H1 (cell line): Measurements from ENCODE around the gene TJP2. TPM values are rescaled to one million over a fixed set of nuclear protein-coding genes. Genes with fewer than 3 reads are reported as not detected.

Experiments used
- CTCF ChIA-PET: fragments of 300-600 bp; sonication (Branson Sonifier 250); formaldehyde crosslinking; loops from one replicate; lab custom pipeline; 2021; ENCODE audit not compliant: partially characterized antibody; lab: Charles Lee
- POLR2A ChIA-PET: fragments of 300-600 bp; sonication (Branson Sonifier 250); formaldehyde crosslinking; loops from one replicate; lab custom pipeline; 2021; ENCODE audit warnings: inconsistent platforms; ENCODE audit not compliant: partially characterized antibody; lab: Charles Lee
- DNase-seq, 2 experiments: peaks; one replicate each; pipeline versions ENCODE4 v3.0.0 to v3.0.0-alpha.2; 2010 to 2022; ENCODE audit warnings: low spot score in 2 of 2, low read depth in 1 of 2, mixed read lengths in 1 of 2
- FAIRE-seq: peaks from 2 replicates; lab custom pipeline; 2011; peaks lifted over from hg19 to GRCh38; lab: Jason Lieb, UNC
- H2AFZ ChIP-seq: 2 replicates; pipeline ENCODE4 v1.8.1; 2012; ENCODE audit warnings: low read length, inconsistent platforms
- H2AK5ac ChIP-seq: 2 replicates; pipeline ENCODE4 v1.6.1; 2013; ENCODE audit warnings: low read depth, low read length
- H2BK120ac ChIP-seq: replicated peaks from 2 replicates; pipeline ENCODE3; 2013; ENCODE audit warnings: low read depth, low read length, inconsistent platforms
- H2BK12ac ChIP-seq: 2 replicates; pipeline ENCODE4 v1.6.1; 2013; ENCODE audit warnings: low read depth, low read length
- H2BK15ac ChIP-seq: 2 replicates; pipeline ENCODE4 v1.6.1; 2013; ENCODE audit warnings: low read length
- H2BK20ac ChIP-seq: 2 replicates; pipeline ENCODE4 v1.6.1; 2013; ENCODE audit warnings: low read length
- H2BK5ac ChIP-seq: 2 replicates; pipeline ENCODE4 v1.6.1; 2013; ENCODE audit warnings: low read depth, low read length
- H3K14ac ChIP-seq: 2 replicates; pipeline ENCODE4 v1.6.1; 2013; ENCODE audit warnings: inconsistent platforms; ENCODE audit not compliant: insufficient read length
- H3K18ac ChIP-seq: 2 replicates; pipeline ENCODE4 v1.6.1; 2013; ENCODE audit warnings: low read length; ENCODE audit errors: extremely low read depth
- H3K23ac ChIP-seq: 2 replicates; pipeline ENCODE4 v1.6.1; 2013; ENCODE audit warnings: inconsistent platforms; ENCODE audit not compliant: insufficient read length
- H3K23me2 ChIP-seq: 2 replicates; pipeline ENCODE4 v1.6.1; 2013; ENCODE audit warnings: low read depth, low read length
- H3K27ac ChIP-seq: 2 replicates; pipeline ENCODE4 v1.6.1; 2011; ENCODE audit warnings: low read depth, low read length, inconsistent platforms
- H3K27me3 ChIP-seq, 4 experiments: replicated peaks in 1 of 4; 1 replicate in 1 of 4; 2 replicates in 3 of 4; pipeline versions ENCODE4 v1.6.1 to v1.8.1; 2011 to 2013; ENCODE audit warnings: low read length in 3 of 4, mild to moderate bottlenecking in 3 of 4, inconsistent platforms in 2 of 4, mixed read lengths in 2 of 4, moderate library complexity in 1 of 4; ENCODE audit not compliant: control insufficient read depth in 3 of 4, insufficient read depth in 3 of 4; ENCODE audit errors: extremely low read depth in 1 of 4
- H3K36me3 ChIP-seq, 4 experiments: 2 replicates each; pipeline versions ENCODE4 v1.6.1 to v1.8.1; 2011 to 2013; ENCODE audit warnings: mild to moderate bottlenecking in 4 of 4, low read length in 3 of 4, moderate library complexity in 2 of 4, control low read depth in 1 of 4, inconsistent platforms in 1 of 4; ENCODE audit not compliant: insufficient read depth in 4 of 4, control insufficient read depth in 2 of 4
- H3K4ac ChIP-seq: replicated peaks from 2 replicates; pipeline ENCODE3; 2013; ENCODE audit warnings: low read length, low read depth, mixed read lengths, inconsistent platforms; ENCODE audit not compliant: insufficient read length
- H3K4me1 ChIP-seq, 4 experiments: replicated peaks in 1 of 4; 1 replicate in 1 of 4; 2 replicates in 3 of 4; pipeline versions ENCODE4 v1.6.1 to v1.8.1; 2011 to 2013; ENCODE audit warnings: low read length in 3 of 4, inconsistent platforms in 2 of 4, mixed read lengths in 1 of 4; ENCODE audit not compliant: insufficient read depth in 4 of 4, control insufficient read depth in 3 of 4
- H3K4me2 ChIP-seq, 2 experiments: 2 replicates each; pipeline versions ENCODE4 v1.6.1 to v1.8.1; 2011 to 2013; ENCODE audit warnings: low read depth in 2 of 2, low read length in 2 of 2, control low read depth in 1 of 2, inconsistent platforms in 1 of 2, mild to moderate bottlenecking in 1 of 2; ENCODE audit not compliant: insufficient read depth in 1 of 2
- H3K4me3 ChIP-seq, 4 experiments: fragments of 200-600, 300-600 bp in 1 of 4; sonication (generic), shearing (Covaris generic), sonication (Bioruptor Twin) in 1 of 4; 2 replicates each; pipeline versions ENCODE4 v1.5.1 to v1.8.1; 2011 to 2016; ENCODE audit warnings: low read length in 4 of 4, low read depth in 3 of 4, control low read depth in 2 of 4, inconsistent platforms in 2 of 4, mild to moderate bottlenecking in 2 of 4, mixed read lengths in 1 of 4, moderate library complexity in 1 of 4; ENCODE audit not compliant: insufficient read depth in 2 of 4; ENCODE audit errors: extremely low read depth in 1 of 4
- H3K56ac ChIP-seq: replicated peaks from 2 replicates; pipeline ENCODE3; 2013; ENCODE audit warnings: low read depth, mild to moderate bottlenecking, mixed read lengths, low read length, inconsistent platforms; ENCODE audit not compliant: insufficient read length
- H3K79me1 ChIP-seq: 2 replicates; pipeline ENCODE4 v1.6.1; 2013; ENCODE audit warnings: low read depth, low read length, control low read depth
- H3K79me2 ChIP-seq, 2 experiments: 2 replicates each; pipeline versions ENCODE4 v1.6.1 to v1.8.1; 2012 to 2013; ENCODE audit warnings: low read length in 2 of 2, mild to moderate bottlenecking in 2 of 2, inconsistent platforms in 1 of 2; ENCODE audit not compliant: insufficient read depth in 2 of 2, control insufficient read depth in 1 of 2
- H3K9ac ChIP-seq, 4 experiments: replicated peaks in 1 of 4; 1 replicate in 1 of 4; 2 replicates in 3 of 4; pipeline versions ENCODE4 v1.6.1 to v1.8.1; 2011 to 2013; ENCODE audit warnings: low read depth in 3 of 4, low read length in 3 of 4, control low read depth in 2 of 4, mild to moderate bottlenecking in 2 of 4, moderate library complexity in 2 of 4, inconsistent platforms in 1 of 4; ENCODE audit errors: extremely low read depth in 1 of 4
- H3K9me3 ChIP-seq, 2 experiments: 2 replicates each; pipeline versions ENCODE4 v1.6.1 to v1.8.1; 2012 to 2013; ENCODE audit warnings: mild to moderate bottlenecking in 2 of 2, moderate library complexity in 2 of 2, control low read depth in 1 of 2, inconsistent platforms in 1 of 2, low read depth in 1 of 2, low read length in 1 of 2, mixed read lengths in 1 of 2; ENCODE audit not compliant: insufficient read depth in 2 of 2
- H4K20me1 ChIP-seq, 2 experiments: replicated peaks in 1 of 2; 2 replicates each; pipeline versions ENCODE3 to v1.8.1; 2011 to 2013; ENCODE audit warnings: inconsistent platforms in 2 of 2, low read length in 2 of 2, mild to moderate bottlenecking in 1 of 2; ENCODE audit not compliant: insufficient read depth in 2 of 2, control insufficient read depth in 1 of 2
- H4K5ac ChIP-seq: 2 replicates; pipeline ENCODE4 v1.6.1; 2013; ENCODE audit warnings: low read length, low read depth, mixed read lengths, inconsistent platforms; ENCODE audit not compliant: insufficient read length
- H4K8ac ChIP-seq: 2 replicates; pipeline ENCODE4 v1.8.0; 2013; ENCODE audit warnings: mild to moderate bottlenecking, moderate library complexity, low read length, inconsistent platforms; ENCODE audit not compliant: insufficient read depth; ENCODE audit errors: extremely low read depth
- H4K91ac ChIP-seq: replicated peaks from 2 replicates; pipeline ENCODE3; 2013; ENCODE audit warnings: low read length, mixed read lengths, inconsistent platforms; ENCODE audit not compliant: insufficient read length
- BCL11A ChIP-seq, 2 experiments: IDR thresholded peaks; one replicate each; pipeline ENCODE4 v1.6.1; 2011; ENCODE audit warnings: low read depth in 2 of 2, low read length in 2 of 2, mild to moderate bottlenecking in 2 of 2
- POLR2A ChIP-seq, 2 experiments: IDR thresholded peaks; 1 replicate in 1 of 2; 2 replicates in 1 of 2; pipeline ENCODE4 v1.6.1; 2011; ENCODE audit warnings: low read depth in 2 of 2, low read length in 2 of 2, mild to moderate bottlenecking in 2 of 2; ENCODE audit errors: control extremely low read depth in 1 of 2
- SIX5 ChIP-seq: IDR thresholded peaks from 2 replicates; pipeline ENCODE4 v1.6.1; 2011; ENCODE audit warnings: mild to moderate bottlenecking, low read depth, low read length
- SP1 ChIP-seq: IDR thresholded peaks from 2 replicates; pipeline ENCODE4 v1.6.1; 2011; ENCODE audit warnings: low read depth, low read length
- TAF1 ChIP-seq: IDR thresholded peaks from 2 replicates; pipeline ENCODE4 v1.6.1; 2011; ENCODE audit warnings: mild to moderate bottlenecking, low read depth, low read length
- TAF7 ChIP-seq: optimal IDR thresholded peaks from 2 replicates; pipeline ENCODE3; 2011; ENCODE audit warnings: low read depth, mild to moderate bottlenecking, inconsistent platforms, low read length, moderate library complexity, borderline replicate concordance
- TCF12 ChIP-seq: IDR thresholded peaks from 2 replicates; pipeline ENCODE4 v1.6.1; 2011; ENCODE audit warnings: low read depth, mild to moderate bottlenecking, low read length
- YY1 ChIP-seq: IDR thresholded peaks from 2 replicates; pipeline ENCODE4 v1.6.1; 2011; ENCODE audit warnings: low read depth, mild to moderate bottlenecking, low read length
- ZNF274 ChIP-seq: IDR thresholded peaks from 2 replicates; pipeline ENCODE4 v1.7.0; 2012; ENCODE audit warnings: low read length, borderline replicate concordance; ENCODE audit errors: extremely low read depth
- WGBS, 2 experiments: shearing (Covaris generic) in 1 of 2; methylation state at CpG; one replicate each; pipeline versions ENCODE4 v1.1.6 to v1.1.7; 2013 to 2015; ENCODE audit warnings: low lambda C conversion rate in 2 of 2, mixed read lengths in 2 of 2, inconsistent platforms in 1 of 2, low coverage in 1 of 2, missing lambda C conversion rate in 1 of 2; ENCODE audit not compliant: insufficient replicate concordance in 2 of 2, insufficient coverage in 1 of 2, insufficient read length in 1 of 2; ENCODE audit errors: extremely low coverage in 1 of 2, missing lambda C conversion rate in 1 of 2; 5-methylcytosine and 5-hydroxymethylcytosine counted together
- polyA plus RNA-seq, 7 experiments: library from polyadenylated mRNA; depleted of rRNA in 3 of 7; stranded (reverse) in 5 of 7; unstranded in 2 of 7; fragments of >200 nt in 5 of 7; fragments of 200-250 nt in 2 of 7; gene quantifications; 1 replicate in 5 of 7; 2 replicates in 1 of 7; 4 replicates in 1 of 7; pipeline versions ENCODE4 v1.2.1 to v1.2.3, GENCODE V29; 2011 to 2013; ENCODE audit warnings: missing spikeins in 2 of 7, mixed read lengths in 2 of 7
- total RNA-seq: library from RNA; stranded (reverse); fragmentation: NEBNext Ultra II Directional; extraction: Animal tissue kit (Norgen Biotek cat#: 25700); gene quantifications from 2 replicates; pipeline ENCODE4 v1.2.1, GENCODE V29; 2021
- TF ChIP-seq, protein P1 (sequence below): IDR thresholded peaks from 2 replicates; pipeline ENCODE4 v1.6.1; 2011; ENCODE audit warnings: low read depth, mild to moderate bottlenecking, low read length; ENCODE audit not compliant: insufficient read depth
- TF ChIP-seq, protein P2 (sequence below), 3 experiments: IDR thresholded peaks; 1 replicate in 2 of 3; 2 replicates in 1 of 3; pipeline versions ENCODE4 v1.5.1 to v1.6.1; 2011; ENCODE audit warnings: low read length in 3 of 3, mild to moderate bottlenecking in 3 of 3, inconsistent platforms in 2 of 3, low read depth in 1 of 3, moderate library complexity in 1 of 3; ENCODE audit not compliant: insufficient read depth in 1 of 3; ENCODE audit errors: control extremely low read depth in 1 of 3

TJP2 gene
- total and polyA plus RNA-seq, 2 of the 8 experiments (the other 6 are each of a cell fraction or from before 2014, with no cell fraction given): 54.9 to 137 TPM

- no peaks in the 10 kb centered on the region for H3K79me1 ChIP-seq
- FAIRE-seq: no peak
- H3K23ac ChIP-seq: no peak overlapping the region
- no peaks in the 10 kb centered on the region for H3K9me3 ChIP-seq
- H3K23me2 ChIP-seq: no peaks in the 10 kb centered on the region
- no peak overlapping the region for H3K14ac ChIP-seq
- ChIA-PET CTCF (interaction anchor here (0.8 kb wide), 1 partner anchor 16 kb away, joined by 3 read pairs; no protein-coding TSS in a partner anchor), POLR2A (no interaction called here)
- H3K4me3 ChIP-seq: no peak overlapping the region
- H3K9ac ChIP-seq: no peak overlapping the region
- H3K27me3 ChIP-seq: no peaks in the 10 kb centered on the region
- no peak overlapping the region for H4K8ac ChIP-seq
- no peak overlapping the region for H3K4ac ChIP-seq
- no peak overlapping the region for H2BK15ac ChIP-seq
- whole genome bisulfite sequencing, 2 experiments: 93% methylated on average over 3 of the region's 3 CpGs; no CpG with 5 or more reads in 1 of the 2 experiments
- H4K91ac ChIP-seq: no peak overlapping the region
- 0 out of 7 replicates have a peak, but pooled peaks cover 0 to 2% (median 0%) of the 10 kb centered on the region in 4 experiments for H3K4me1 ChIP-seq
- H2BK120ac ChIP-seq: no peak overlapping the region
- H2BK5ac ChIP-seq: no peak overlapping the region
- peaks cover 0 to 1% of the 10 kb centered on the region in 2 experiments for H4K20me1 ChIP-seq
- H2AFZ ChIP-seq: no peak overlapping the region
- H2BK12ac ChIP-seq: no peak overlapping the region
- no peak overlapping the region for H3K56ac ChIP-seq
- H3K4me2 ChIP-seq: no peak overlapping the region
- H3K79me2 ChIP-seq: no peaks in the 10 kb centered on the region
- no peak overlapping the region for H4K5ac ChIP-seq
- peaks cover 2 to 32% (median 13%) of the 10 kb centered on the region in 4 experiments; a peak in 6 of 8 replicates for H3K36me3 ChIP-seq
- H2AK5ac ChIP-seq: no peak overlapping the region
- no peak overlapping the region for H3K18ac ChIP-seq
- no peak for DNase-seq
- no peak overlapping the region for H3K27ac ChIP-seq
- H2BK20ac ChIP-seq: no peak overlapping the region
- TF ChIP-seq POLR2A (IDR thresholded peaks at IDR 0.05; ENCODE audit: control extremely low read depth in 1 of 2, low read depth in 2 of 2, low read length in 2 of 2) (no peak), BCL11A (IDR thresholded peaks at IDR 0.05; ENCODE audit: low read depth in 2 of 2, low read length in 2 of 2) (no peak), TAF1 (no peak), SIX5 (no peak), TAF7 (no peak), SP1 (no peak), YY1 (no peak), ZNF274 (no peak), TCF12 (no peak)
- TF ChIP-seq, protein P1, sequence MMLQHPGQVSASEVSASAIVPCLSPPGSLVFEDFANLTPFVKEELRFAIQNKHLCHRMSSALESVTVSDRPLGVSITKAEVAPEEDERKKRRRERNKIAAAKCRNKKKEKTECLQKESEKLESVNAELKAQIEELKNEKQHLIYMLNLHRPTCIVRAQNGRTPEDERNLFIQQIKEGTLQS: no peak
- TF ChIP-seq, protein P2, sequence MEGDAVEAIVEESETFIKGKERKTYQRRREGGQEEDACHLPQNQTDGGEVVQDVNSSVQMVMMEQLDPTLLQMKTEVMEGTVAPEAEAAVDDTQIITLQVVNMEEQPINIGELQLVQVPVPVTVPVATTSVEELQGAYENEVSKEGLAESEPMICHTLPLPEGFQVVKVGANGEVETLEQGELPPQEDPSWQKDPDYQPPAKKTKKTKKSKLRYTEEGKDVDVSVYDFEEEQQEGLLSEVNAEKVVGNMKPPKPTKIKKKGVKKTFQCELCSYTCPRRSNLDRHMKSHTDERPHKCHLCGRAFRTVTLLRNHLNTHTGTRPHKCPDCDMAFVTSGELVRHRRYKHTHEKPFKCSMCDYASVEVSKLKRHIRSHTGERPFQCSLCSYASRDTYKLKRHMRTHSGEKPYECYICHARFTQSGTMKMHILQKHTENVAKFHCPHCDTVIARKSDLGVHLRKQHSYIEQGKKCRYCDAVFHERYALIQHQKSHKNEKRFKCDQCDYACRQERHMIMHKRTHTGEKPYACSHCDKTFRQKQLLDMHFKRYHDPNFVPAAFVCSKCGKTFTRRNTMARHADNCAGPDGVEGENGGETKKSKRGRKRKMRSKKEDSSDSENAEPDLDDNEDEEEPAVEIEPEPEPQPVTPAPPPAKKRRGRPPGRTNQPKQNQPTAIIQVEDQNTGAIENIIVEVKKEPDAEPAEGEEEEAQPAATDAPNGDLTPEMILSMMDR (IDR thresholded peaks at IDR 0.05; ENCODE audit: control extremely low read depth in 1 of 3, insufficient read depth in 1 of 3, low read depth in 1 of 3, low read length in 3 of 3): no peak
These were observed 44.1 kb downstream of the TJP2 start for GRCh38 chr9:69218166-69218565.
